Muscle layer of duodenum (tissue), 2 donors: Measurements from ENCODE around the gene VSIG10L.

Source experiments
- H3K27ac ChIP-seq: one replicate; pipeline ENCODE4 v1.7.0; 2013; ENCODE audit warnings: mild to moderate bottlenecking, low read length
- H3K27me3 ChIP-seq: one replicate; pipeline ENCODE4 v1.7.0; 2013; ENCODE audit warnings: low read depth, mild to moderate bottlenecking, control low read depth, low read length
- H3K36me3 ChIP-seq, 2 donors: one replicate each; pipeline ENCODE4 v1.7.0; 2013; ENCODE audit warnings: low read length in 2 of 2, control low read depth in 1 of 2, mild to moderate bottlenecking in 1 of 2; ENCODE audit not compliant: insufficient read depth in 2 of 2, control insufficient read depth in 1 of 2
- H3K4me1 ChIP-seq, 2 donors: one replicate each; pipeline ENCODE4 v1.7.0; 2013; ENCODE audit warnings: low read length in 2 of 2, mild to moderate bottlenecking in 2 of 2, control low read depth in 1 of 2, moderate library complexity in 1 of 2; ENCODE audit not compliant: insufficient read depth in 2 of 2, control insufficient read depth in 1 of 2
- H3K4me3 ChIP-seq, 2 donors: one replicate each; pipeline ENCODE4 v1.7.0; 2013; ENCODE audit warnings: low read length in 2 of 2, low read depth in 1 of 2, mild to moderate bottlenecking in 1 of 2
- H3K9me3 ChIP-seq, 2 donors: one replicate each; pipeline ENCODE4 v1.7.0; 2013; ENCODE audit warnings: low read length in 2 of 2, control low read depth in 1 of 2, mild to moderate bottlenecking in 1 of 2; ENCODE audit not compliant: control insufficient read depth in 1 of 2
- donor health status: healthy.

Gene VSIG10L

GRCh38 chr19:51297406-51297805 is 44.5 kb downstream of the VSIG10L start:
- Histone ChIP-seq H3K27ac (no peak overlapping the region), H3K36me3 (no peaks in the 10 kb centered on the region), H3K27me3 (no peaks in the 10 kb centered on the region), H3K4me3 (no peak overlapping the region), H3K9me3 (peaks cover 0 to 2% of the 10 kb centered on the region in 2 donors), H3K4me1 (no peaks in the 10 kb centered on the region)

DNA sequence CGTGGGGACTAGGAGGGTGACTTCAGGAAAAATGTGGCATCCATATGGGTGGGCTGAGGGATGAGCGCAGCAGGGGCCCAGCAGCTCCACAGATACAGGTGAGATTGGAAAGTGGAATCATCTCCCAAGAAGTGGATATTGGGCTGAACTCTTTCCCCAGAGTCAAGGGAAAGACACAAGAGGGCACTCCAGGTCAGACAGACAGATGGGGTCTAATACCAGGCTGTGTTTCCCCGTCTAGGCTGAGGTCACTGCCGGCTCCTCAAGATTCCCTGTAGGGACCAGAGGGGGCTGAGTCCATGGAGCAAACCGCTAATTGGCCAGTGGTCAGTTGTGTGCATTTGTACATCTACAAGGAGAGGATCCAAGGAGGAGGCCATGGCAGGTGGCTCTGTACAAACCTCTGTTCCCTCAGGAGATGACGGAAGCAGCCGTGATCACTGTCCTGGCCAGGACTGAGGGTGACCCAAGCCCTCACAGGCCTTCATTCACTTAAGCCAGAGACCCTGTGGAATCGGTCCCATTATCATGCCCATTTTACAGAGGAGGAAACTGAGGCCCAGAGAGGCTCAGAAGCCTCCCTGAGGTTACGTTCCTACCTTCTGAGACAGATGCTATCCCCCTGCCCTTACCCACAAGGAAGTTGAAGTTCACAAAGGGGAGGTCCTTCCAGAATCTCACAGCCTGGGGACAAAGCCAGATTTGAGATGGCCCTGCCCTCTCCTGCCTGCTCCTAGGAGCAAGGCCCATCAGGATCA is 45.4 kb downstream of the VSIG10L start:
- Histone ChIP-seq H3K4me1 (no peaks in the 10 kb centered on the region), H3K36me3 (no peaks in the 10 kb centered on the region), H3K27me3 (no peaks in the 10 kb centered on the region), H3K27ac (no peak overlapping the region), H3K4me3 (no peak overlapping the region), H3K9me3 (no peaks in the 10 kb centered on the region)

GRCh38 chr19:51295382-51296126 is 46.4 kb downstream of the VSIG10L start:
- Histone ChIP-seq H3K36me3 (no peaks in the 10 kb centered on the region), H3K9me3 (no peaks in the 10 kb centered on the region), H3K27ac (no peak overlapping the region), H3K4me1 (no peaks in the 10 kb centered on the region), H3K4me3 (no peak overlapping the region), H3K27me3 (no peaks in the 10 kb centered on the region)

DNA sequence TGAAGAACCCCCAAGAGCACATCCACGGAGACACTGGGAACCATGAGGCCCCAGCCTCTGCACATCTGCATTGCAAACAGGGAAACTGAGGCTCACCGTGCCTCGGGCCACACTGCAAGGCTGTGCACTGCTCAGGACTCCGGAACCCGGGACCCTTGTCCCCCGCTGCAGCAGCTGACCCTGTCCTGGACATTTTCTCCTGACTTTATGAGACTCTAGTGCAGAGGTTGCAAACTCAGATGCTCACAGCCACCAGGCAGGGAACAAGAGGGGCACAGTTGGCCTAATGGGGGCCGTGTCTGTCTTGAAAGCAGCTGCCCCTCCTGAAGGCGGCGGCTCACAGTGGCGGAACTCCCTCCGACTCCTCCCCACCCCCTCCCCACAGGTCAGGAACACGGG is 47.0 kb downstream of the VSIG10L start:
- H3K4me3 ChIP-seq = no peak overlapping the region
- H3K9me3 ChIP-seq = peaks cover 0 to 3% of the 10 kb centered on the region in 2 donors
- H3K27ac ChIP-seq = no peak overlapping the region
- no peaks in the 10 kb centered on the region for H3K4me1 ChIP-seq
- no peaks in the 10 kb centered on the region for H3K36me3 ChIP-seq
- H3K27me3 ChIP-seq = no peaks in the 10 kb centered on the region

DNA sequence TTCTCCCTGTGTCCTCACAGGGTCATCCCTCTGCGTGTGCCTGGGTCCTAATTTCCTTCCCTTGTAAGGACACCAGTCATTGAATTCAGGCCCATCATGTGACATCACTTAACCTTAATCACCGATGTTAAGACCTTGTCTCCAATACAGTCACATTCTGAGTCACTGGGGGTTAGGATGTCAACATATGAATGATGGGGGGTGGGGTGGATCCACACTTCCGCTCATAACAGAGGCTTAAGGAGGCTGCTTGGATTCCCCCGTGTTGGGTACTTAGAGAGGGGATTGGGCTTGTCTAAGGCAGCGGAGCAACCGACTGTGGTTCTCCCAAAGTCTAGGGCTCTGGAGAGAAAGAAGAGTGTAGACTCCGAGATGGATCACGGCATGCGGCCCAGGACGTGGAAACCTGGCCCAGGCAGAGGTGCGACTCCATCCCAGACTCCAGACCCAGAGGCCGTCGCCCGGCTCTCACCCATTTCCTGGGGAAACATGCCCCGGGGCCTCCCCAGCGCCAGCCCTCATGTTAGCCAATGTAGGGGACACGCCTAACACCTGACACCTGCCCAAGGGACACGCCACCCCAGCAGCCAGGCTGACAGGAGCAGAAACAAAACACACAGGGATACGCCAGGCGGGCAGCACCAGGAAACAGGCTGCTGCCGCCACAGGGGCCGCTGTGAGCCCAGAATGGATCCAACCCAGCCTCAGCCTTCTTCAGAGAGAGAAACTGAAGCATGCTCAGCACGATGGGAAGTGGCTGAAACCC is 47.5 kb downstream of the VSIG10L start:
- H3K4me3 ChIP-seq = no peak overlapping the region
- no peaks in the 10 kb centered on the region for H3K27me3 ChIP-seq

DNA sequence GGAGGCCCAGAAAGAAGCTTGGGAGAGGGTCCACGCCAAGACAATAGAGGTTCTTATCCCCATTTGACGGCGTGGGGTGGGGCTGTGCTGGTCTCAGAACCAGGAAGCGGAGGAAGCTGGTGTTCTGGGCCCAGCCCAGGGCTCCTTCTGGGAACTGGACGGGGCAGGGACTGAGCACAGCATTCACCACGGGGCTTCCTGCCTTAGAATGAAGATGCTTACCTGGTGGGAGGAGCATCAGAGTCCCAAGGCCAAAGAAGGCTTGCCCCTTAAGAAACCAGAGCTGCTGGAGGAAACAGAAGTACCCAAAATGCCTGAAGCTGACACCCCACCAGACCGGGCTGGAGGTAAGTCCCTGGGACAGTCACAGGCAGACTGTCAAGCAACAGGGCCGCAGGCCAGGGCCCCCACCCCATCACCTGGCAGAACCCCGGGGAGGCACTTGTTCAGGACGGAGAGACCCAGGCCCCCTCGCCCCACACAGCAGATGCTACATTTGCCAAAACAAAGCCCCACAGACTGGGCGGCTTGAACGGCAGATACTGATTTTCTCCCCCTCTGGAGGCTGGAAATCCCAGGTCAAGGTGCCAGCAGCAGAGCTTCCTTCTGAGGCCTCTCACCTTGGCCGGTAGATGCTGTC is 48.2 kb downstream of the VSIG10L start:
- no peaks in the 10 kb centered on the region for H3K36me3 ChIP-seq
- H3K27me3 ChIP-seq = no peaks in the 10 kb centered on the region
- no peak overlapping the region for H3K4me3 ChIP-seq

More for the DNA sequence above, 47.5 kb downstream of the VSIG10L start:
- Histone ChIP-seq H3K9me3 (peaks cover 0 to 3% of the 10 kb centered on the region in 2 donors), H3K4me1 (no peaks in the 10 kb centered on the region), H3K27ac (no peak overlapping the region), H3K36me3 (no peaks in the 10 kb centered on the region)

GRCh38 chr19:51292971-51293370 is 49.0 kb downstream of the VSIG10L start:
- H3K27ac ChIP-seq = no peak overlapping the region
- no peaks in the 10 kb centered on the region for H3K36me3 ChIP-seq
- H3K4me3 ChIP-seq = no peak overlapping the region
- H3K27me3 ChIP-seq = no peaks in the 10 kb centered on the region
- H3K9me3 ChIP-seq = peaks cover 0 to 3% of the 10 kb centered on the region in 2 donors
- H3K4me1 ChIP-seq = no peaks in the 10 kb centered on the region

More for the DNA sequence above, 48.2 kb downstream of the VSIG10L start:
- peaks cover 0 to 3% of the 10 kb centered on the region in 2 donors for H3K9me3 ChIP-seq
- no peak overlapping the region for H3K27ac ChIP-seq
- H3K4me1 ChIP-seq = no peaks in the 10 kb centered on the region

DNA sequence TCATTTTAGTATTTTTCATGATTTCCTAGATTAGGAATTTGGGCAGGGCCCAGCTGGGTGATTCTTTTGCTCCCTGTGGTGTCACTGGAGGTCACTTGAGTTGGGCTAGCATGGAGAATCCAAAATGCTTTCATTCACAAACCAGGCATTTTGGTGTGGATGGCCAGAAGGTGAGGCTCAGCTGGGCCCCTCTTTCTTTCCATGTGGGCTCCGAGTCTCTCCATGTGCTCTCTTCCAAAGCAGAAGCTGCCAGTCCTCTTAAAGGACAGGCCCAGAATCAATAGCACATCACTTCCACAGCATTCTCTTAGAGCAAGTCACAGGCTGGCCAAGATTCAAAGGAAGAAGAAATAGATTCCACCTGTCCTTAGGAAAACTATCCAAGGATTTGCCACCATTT is 52.3 kb downstream of the VSIG10L start:
- Histone ChIP-seq H3K36me3 (no peaks in the 10 kb centered on the region), H3K27me3 (no peaks in the 10 kb centered on the region), H3K4me3 (no peak overlapping the region), H3K4me1 (no peaks in the 10 kb centered on the region), H3K27ac (no peak overlapping the region), H3K9me3 (peaks cover 0 to 3% of the 10 kb centered on the region in 2 donors)

DNA sequence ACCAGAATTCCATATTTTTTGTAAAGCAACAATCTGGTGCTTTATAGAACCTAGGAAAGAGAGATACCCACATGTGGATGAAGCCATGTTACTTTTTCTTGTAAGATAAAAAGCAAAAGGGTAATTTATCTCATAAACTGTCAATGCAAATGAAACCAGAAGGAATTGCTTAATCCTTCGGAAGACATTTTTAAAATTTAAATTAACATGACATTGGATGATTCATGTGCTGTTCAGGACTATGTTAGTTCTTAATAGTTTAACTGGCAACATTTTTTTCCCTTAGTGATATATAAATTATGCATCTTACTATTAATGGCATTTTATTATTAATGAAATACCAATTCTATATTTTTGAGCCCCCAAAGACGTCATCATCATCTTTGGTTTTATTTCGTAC is 56.3 kb downstream of the VSIG10L start:
- H3K27ac ChIP-seq = no peak overlapping the region
- H3K27me3 ChIP-seq = no peaks in the 10 kb centered on the region
- H3K9me3 ChIP-seq = peaks cover 0 to 6% of the 10 kb centered on the region in 2 donors

DNA sequence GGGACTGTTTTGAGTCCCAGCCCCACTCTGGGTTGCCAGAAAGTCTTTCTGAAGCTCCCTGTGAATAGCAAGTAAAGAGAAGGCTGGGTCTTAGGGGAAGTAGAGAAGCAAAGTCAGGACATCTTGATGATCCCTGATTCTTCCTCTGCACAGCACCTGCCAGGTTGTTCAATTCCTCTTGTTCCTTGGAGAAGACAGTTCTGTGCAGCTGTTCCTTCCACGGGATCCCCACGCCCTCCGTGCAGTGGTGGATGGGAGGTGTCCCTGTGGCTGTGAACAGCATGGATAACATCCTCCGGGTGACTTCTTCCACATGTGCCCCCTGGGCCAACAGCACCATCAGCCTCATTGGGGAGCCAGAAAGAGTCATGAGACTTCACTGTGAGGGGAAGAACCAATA is 59.6 kb downstream of the VSIG10L start:
- Histone ChIP-seq H3K27ac (no peak overlapping the region), H3K4me1 (no peaks in the 10 kb centered on the region), H3K4me3 (no peak overlapping the region), H3K27me3 (no peaks in the 10 kb centered on the region), H3K36me3 (no peaks in the 10 kb centered on the region), H3K9me3 (peaks cover 0 to 3% of the 10 kb centered on the region in 2 donors)

More for the DNA sequence above, 56.3 kb downstream of the VSIG10L start:
- no peaks in the 10 kb centered on the region for H3K4me1 ChIP-seq
- no peaks in the 10 kb centered on the region for H3K36me3 ChIP-seq
- H3K4me3 ChIP-seq = no peak overlapping the region
